ENCODE measurements around the gene CREB3L1. TPM values are rescaled to one million over a fixed set of nuclear protein-coding genes. Genes with fewer than 3 reads are reported as not detected.

CREB3L1 gene
- total RNA-seq, 1 donor from 2014 or later = 0.09 TPM

- Mint-ChIP-seq H3K27ac (peak overlapping the region; percentile 91), H3K4me3 (peak overlapping the region; percentile 88), H3K27me3 (no peaks in the 10 kb centered on the region), H3K9me3 (no peaks in the 10 kb centered on the region), H3K4me1 (peaks cover 73% of the 10 kb centered on the region), H3K36me3 (ENCODE audit: low read depth) (peaks cover 4% of the 10 kb centered on the region)
- intact Hi-C loops (cut with micrococcal nuclease) = loop anchor here (2.0 to 10.0 kb wide), 2 partner anchors 40 to 504 kb away; partner anchors contain the start of gene CRY2
- DNase-seq = peak; percentile 89
Observed at GRCh38 chr11:46348566-46349401, 71.3 kb downstream of the CREB3L1 start.

GRCh38 chr11:46350695-46351094 is 73.2 kb downstream of the CREB3L1 start:
- peak overlapping the region; percentile 39 for H3K27ac Mint-ChIP-seq

DNA sequence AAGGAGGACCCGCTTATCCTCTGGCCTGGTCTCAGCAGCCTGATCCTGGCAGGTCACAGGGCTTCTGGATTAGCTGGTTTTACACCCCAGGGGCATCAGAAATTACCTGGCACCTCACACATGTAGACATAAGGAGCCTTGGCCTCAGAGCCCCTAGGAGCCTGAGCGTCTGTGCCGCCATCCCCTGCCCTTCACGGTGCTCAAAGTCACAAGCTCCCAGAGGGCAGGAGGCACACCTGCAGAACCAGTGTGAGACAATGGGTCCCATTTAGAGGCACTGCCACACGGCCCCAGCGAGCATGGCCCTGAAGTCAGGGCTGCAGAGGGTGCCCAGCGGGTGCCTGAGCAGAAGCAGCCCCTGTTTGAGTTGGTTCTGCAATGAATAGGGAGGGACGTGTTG is 73.7 kb downstream of the CREB3L1 start:
- Mint-ChIP-seq H3K9me3 (no peaks in the 10 kb centered on the region), H3K36me3 (ENCODE audit: low read depth) (peaks cover 8% of the 10 kb centered on the region), H3K27ac (peak overlapping the region; percentile 12), H3K4me1 (peaks cover 63% of the 10 kb centered on the region), H3K27me3 (no peaks in the 10 kb centered on the region), H3K4me3 (peak overlapping the region; percentile 86)
- DNase-seq = no peak
- intact Hi-C loops (cut with micrococcal nuclease) = no loop called here

More at GRCh38 chr11:46350695-46351094, 73.2 kb downstream of the CREB3L1 start:
- no peaks in the 10 kb centered on the region for H3K9me3 Mint-ChIP-seq
- intact Hi-C loops (cut with micrococcal nuclease) = no loop called here
- H3K27me3 Mint-ChIP-seq = no peaks in the 10 kb centered on the region
- DNase-seq = no peak
- H3K4me1 Mint-ChIP-seq = peaks cover 66% of the 10 kb centered on the region
- peaks cover 8% of the 10 kb centered on the region for H3K36me3 Mint-ChIP-seq (ENCODE audit: low read depth)
- peak overlapping the region; percentile 34 for H3K4me3 Mint-ChIP-seq

DNA sequence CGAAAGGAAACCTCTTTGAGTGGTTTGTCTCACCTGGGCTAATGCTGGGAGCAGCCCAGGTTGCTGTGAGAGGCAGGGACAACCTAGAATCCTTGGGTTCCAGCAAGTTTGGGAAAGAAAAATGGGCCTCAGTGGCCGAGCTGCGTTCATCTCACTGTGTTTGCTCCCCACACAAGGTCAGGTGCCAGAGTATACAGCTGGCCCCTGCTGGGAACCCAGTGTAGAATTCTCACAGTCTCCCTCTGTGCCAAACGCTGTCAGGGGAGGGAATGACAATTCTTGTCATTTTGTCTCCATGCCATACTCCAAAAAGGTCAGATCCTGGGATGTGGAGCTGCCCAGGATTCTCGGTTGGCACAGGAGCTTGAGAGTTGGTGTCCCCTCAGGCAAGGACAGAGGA is 74.1 kb downstream of the CREB3L1 start:
- intact Hi-C loops (cut with micrococcal nuclease) = loop anchor here (1.0 kb wide), 2 partner anchors 10 to 16 kb away; no protein-coding TSS in a partner anchor
- peak overlapping the region; percentile 62 for H3K27ac Mint-ChIP-seq
- no peaks in the 10 kb centered on the region for H3K9me3 Mint-ChIP-seq
- peaks cover 59% of the 10 kb centered on the region for H3K4me1 Mint-ChIP-seq
- H3K27me3 Mint-ChIP-seq = no peaks in the 10 kb centered on the region
- peak overlapping the region; percentile 86 for H3K4me3 Mint-ChIP-seq
- DNase-seq = no peak
- peaks cover 8% of the 10 kb centered on the region for H3K36me3 Mint-ChIP-seq (ENCODE audit: low read depth)

- peaks cover 8% of the 10 kb centered on the region for H3K36me3 Mint-ChIP-seq (ENCODE audit: low read depth)
- intact Hi-C loops (cut with micrococcal nuclease) = loop anchor here (1.0 kb wide), 2 partner anchors 9 to 15 kb away; no protein-coding TSS in a partner anchor
- H3K27me3 Mint-ChIP-seq = no peaks in the 10 kb centered on the region
- no peaks in the 10 kb centered on the region for H3K9me3 Mint-ChIP-seq
- peak overlapping the region; percentile 90 for H3K27ac Mint-ChIP-seq
- peak overlapping the region; percentile 86 for H3K4me3 Mint-ChIP-seq
- peaks cover 58% of the 10 kb centered on the region for H3K4me1 Mint-ChIP-seq
- DNase-seq = peak; percentile 93
Observed at GRCh38 chr11:46352063-46352841, 74.8 kb downstream of the CREB3L1 start.

- Mint-ChIP-seq H3K9me3 (no peaks in the 10 kb centered on the region), H3K4me1 (peaks cover 53% of the 10 kb centered on the region), H3K4me3 (peak overlapping the region; percentile 86), H3K27ac (peak overlapping the region; percentile 59), H3K27me3 (no peaks in the 10 kb centered on the region), H3K36me3 (ENCODE audit: low read depth) (peaks cover 8% of the 10 kb centered on the region)
- intact Hi-C loops (cut with micrococcal nuclease) = no loop called here
- DNase-seq = peak; percentile 73
Observed at GRCh38 chr11:46353698-46354097, 76.2 kb downstream of the CREB3L1 start.

DNA sequence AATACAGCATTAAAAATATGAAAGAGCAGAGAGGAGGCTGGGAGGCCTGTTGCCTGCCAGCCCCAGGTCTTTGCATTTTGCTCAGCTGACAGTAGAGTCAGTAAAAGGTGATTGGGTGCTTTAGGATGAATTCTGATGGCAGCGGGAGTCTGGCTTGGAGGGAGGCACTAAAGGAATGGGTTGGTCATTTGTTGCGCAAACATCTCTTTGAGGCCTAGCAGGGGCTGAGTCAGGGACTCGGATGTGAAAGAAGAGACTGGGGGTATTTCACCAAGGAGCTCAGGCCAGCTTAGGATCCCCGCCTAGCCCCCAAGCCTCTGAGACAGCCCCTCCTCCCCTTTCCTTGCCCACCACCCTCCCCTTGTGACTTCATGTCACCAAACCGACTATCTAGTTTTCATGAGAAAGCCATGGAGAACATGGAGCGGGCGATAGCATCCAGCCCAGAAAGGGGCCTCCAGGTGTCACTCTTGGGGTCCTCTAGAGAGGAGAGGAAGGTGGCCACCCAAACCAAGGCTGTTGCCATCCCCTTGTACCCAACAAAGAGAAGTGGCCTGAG is 79.5 kb downstream of the CREB3L1 start:
- DNase-seq = no peak
- Mint-ChIP-seq H3K36me3 (ENCODE audit: low read depth) (peaks cover 4% of the 10 kb centered on the region), H3K4me1 (peaks cover 39% of the 10 kb centered on the region), H3K9me3 (no peaks in the 10 kb centered on the region), H3K27me3 (no peaks in the 10 kb centered on the region), H3K27ac (no peak overlapping the region), H3K4me3 (no peak overlapping the region)
- intact Hi-C loops (cut with micrococcal nuclease) = no loop called here

GRCh38 chr11:46357483-46357936 is 80.0 kb downstream of the CREB3L1 start:
- H3K27ac Mint-ChIP-seq = no peak overlapping the region
- no peaks in the 10 kb centered on the region for H3K9me3 Mint-ChIP-seq
- H3K27me3 Mint-ChIP-seq = no peaks in the 10 kb centered on the region
- peaks cover 40% of the 10 kb centered on the region for H3K4me1 Mint-ChIP-seq
- intact Hi-C loops (cut with micrococcal nuclease) = no loop called here
- peaks cover 4% of the 10 kb centered on the region for H3K36me3 Mint-ChIP-seq (ENCODE audit: low read depth)
- DNase-seq = no peak
- no peak overlapping the region for H3K4me3 Mint-ChIP-seq

- peaks cover 24% of the 10 kb centered on the region for H3K4me1 Mint-ChIP-seq
- no peaks in the 10 kb centered on the region for H3K27me3 Mint-ChIP-seq
- no peak overlapping the region for H3K27ac Mint-ChIP-seq
- H3K36me3 Mint-ChIP-seq (ENCODE audit: low read depth) = peaks cover 4% of the 10 kb centered on the region
- no peak overlapping the region for H3K4me3 Mint-ChIP-seq
- no peak for DNase-seq
- H3K9me3 Mint-ChIP-seq = no peaks in the 10 kb centered on the region
- intact Hi-C loops (cut with micrococcal nuclease) = loop anchor here (2.0 kb wide), 1 partner anchor 21 kb away; the partner anchor contains the start of gene MDK
Observed at GRCh38 chr11:46359953-46360352, 82.5 kb downstream of the CREB3L1 start.

GRCh38 chr11:46360878-46361277 is 83.4 kb downstream of the CREB3L1 start:
- H3K36me3 Mint-ChIP-seq (ENCODE audit: low read depth) = peaks cover 4% of the 10 kb centered on the region
- H3K4me3 Mint-ChIP-seq = peak overlapping the region; percentile 88
- intact Hi-C loops (cut with micrococcal nuclease) = loop anchor here (1.0 to 2.0 kb wide), 3 partner anchors 9 to 20 kb away; partner anchors contain the start of genes DGKZ and MDK
- H3K27ac Mint-ChIP-seq = peak overlapping the region; percentile 80
- H3K27me3 Mint-ChIP-seq = no peaks in the 10 kb centered on the region
- DNase-seq = no peak
- peaks cover 27% of the 10 kb centered on the region for H3K4me1 Mint-ChIP-seq
- H3K9me3 Mint-ChIP-seq = no peaks in the 10 kb centered on the region

DNA sequence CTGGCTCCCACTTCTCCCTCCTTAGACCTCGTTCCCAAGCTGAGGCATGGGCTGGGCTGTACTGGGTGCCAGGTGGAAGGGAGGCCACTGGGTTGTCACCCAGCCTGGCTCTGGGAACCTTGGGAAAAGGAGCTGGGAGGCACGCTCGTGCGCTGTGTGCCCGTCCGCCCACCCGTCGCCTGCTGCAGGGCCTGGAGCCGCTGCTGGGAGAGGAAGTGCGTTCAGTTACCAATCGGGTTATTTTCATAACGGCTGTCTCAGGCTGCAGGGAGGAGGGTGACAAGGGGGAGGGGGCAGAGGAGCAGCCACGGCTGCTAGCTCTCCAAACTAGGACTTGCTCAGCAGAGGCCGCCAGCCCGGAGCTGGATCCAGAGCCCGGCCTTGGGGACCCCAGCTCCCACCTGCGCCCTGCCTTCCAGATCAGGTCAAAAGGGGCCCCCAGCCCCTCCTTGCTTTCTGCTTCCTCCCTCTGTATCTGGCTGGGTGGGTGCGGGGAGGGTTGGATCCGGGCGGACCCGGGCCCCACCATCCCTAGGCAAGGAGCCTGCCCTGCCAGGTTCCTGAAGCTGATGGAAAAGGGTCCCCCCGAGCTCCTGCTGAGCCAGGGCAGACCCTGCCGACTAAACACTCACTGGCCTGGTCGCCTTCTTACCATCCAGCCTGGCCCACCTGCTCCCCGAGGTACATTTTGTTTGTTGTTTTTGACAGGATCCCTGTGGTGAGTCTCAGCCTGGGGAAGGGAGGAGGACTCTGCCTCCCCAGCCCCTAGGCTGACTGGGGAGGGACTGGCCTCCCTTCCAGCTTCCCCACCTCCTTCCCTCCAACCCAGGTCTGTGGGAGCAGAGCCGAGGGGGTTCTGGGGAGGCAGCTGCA is 84.1 kb downstream of the CREB3L1 start:
- DNase-seq = peak; percentile 89
- Mint-ChIP-seq H3K9me3 (no peaks in the 10 kb centered on the region), H3K4me1 (peaks cover 27% of the 10 kb centered on the region), H3K36me3 (ENCODE audit: low read depth) (peaks cover 4% of the 10 kb centered on the region), H3K27me3 (no peaks in the 10 kb centered on the region), H3K27ac (peak overlapping the region; percentile 80), H3K4me3 (peak overlapping the region; percentile 88)
- intact Hi-C loops (cut with micrococcal nuclease) = loop anchor here (1.0 to 2.0 kb wide), 3 partner anchors 9 to 19 kb away; partner anchors contain the start of genes DGKZ and MDK

- H3K4me3 Mint-ChIP-seq = peak overlapping the region; percentile 88
- no peak for DNase-seq
- H3K36me3 Mint-ChIP-seq (ENCODE audit: low read depth) = peaks cover 6% of the 10 kb centered on the region
- no peaks in the 10 kb centered on the region for H3K9me3 Mint-ChIP-seq
- intact Hi-C loops (cut with micrococcal nuclease) = no loop called here
- H3K27ac Mint-ChIP-seq = peak overlapping the region; percentile 41
- no peaks in the 10 kb centered on the region for H3K27me3 Mint-ChIP-seq
- H3K4me1 Mint-ChIP-seq = peaks cover 27% of the 10 kb centered on the region
Observed at GRCh38 chr11:46362156-46363030, 84.9 kb downstream of the CREB3L1 start.

Measured in activated CD4-positive, alpha-beta T cell treated with anti-CD3 and anti-CD28 coated beads, Interleukin-2, amount 10 ng/mL, durations not matched to agents 24 days and 14 days (primary cell).